HepG2 (cell line): ENCODE data around the gene ZNF853.

Experiments
- CTCF ChIP-seq: sonication (generic); formaldehyde crosslinking; IDR thresholded peaks from 2 replicates; pipeline ENCODE4 v1.5.0; 2020; ENCODE audit warnings: mild to moderate bottlenecking, missing genetic modification reagents, moderate library complexity
- NCOA1 ChIP-seq: sonication (generic); formaldehyde crosslinking; IDR thresholded peaks from 2 replicates; pipeline ENCODE4 v1.9.0; 2021; ENCODE audit warnings: missing genetic modification reagents
- POLR2AphosphoS5 ChIP-seq: IDR thresholded peaks from 2 replicates; pipeline ENCODE4 v1.6.1; 2012; ENCODE audit warnings: low read depth, low read length
- ZNF136 ChIP-seq: sonication (generic); formaldehyde crosslinking; IDR thresholded peaks from 2 replicates; pipeline ENCODE4 v1.8.1; 2022; ENCODE audit warnings: low read depth, mild to moderate bottlenecking, moderate library complexity, missing genetic modification reagents
- ZNF468 ChIP-seq: sonication (generic); formaldehyde crosslinking; IDR thresholded peaks from 2 replicates; pipeline ENCODE4 v1.8.0; 2022; ENCODE audit warnings: mild to moderate bottlenecking, moderate library complexity, missing genetic modification reagents

GRCh38 chr7:6565655-6566054, 49.8 kb upstream of the ZNF853 start:
- TF ChIP-seq NCOA1 (CRISPR knock-in tag) (no peak), ZNF136 (no peak), ZNF468 (CRISPR knock-in tag) (no peak), POLR2AphosphoS5 (no peak), CTCF (CRISPR knock-in tag) (no peak)
